Activated CD8-positive, alpha-beta memory T cell treated with anti-CD3 and anti-CD28 coated beads for 4 hours (primary cell): Measurements from ENCODE around the gene CDK5RAP2.
"Not testable (repeated sequence)": the region's sequence is repeated elsewhere in the genome, so short reads cannot be mapped to it uniquely, and the experiment has no call there.

ENCODE experiments used
- DNase-seq, 2 donors: peaks; one replicate each; pipeline ENCODE4 v3.0.0-alpha.2; 2020; ENCODE audit warnings: low read depth in 2 of 2

Gene CDK5RAP2

DNA sequence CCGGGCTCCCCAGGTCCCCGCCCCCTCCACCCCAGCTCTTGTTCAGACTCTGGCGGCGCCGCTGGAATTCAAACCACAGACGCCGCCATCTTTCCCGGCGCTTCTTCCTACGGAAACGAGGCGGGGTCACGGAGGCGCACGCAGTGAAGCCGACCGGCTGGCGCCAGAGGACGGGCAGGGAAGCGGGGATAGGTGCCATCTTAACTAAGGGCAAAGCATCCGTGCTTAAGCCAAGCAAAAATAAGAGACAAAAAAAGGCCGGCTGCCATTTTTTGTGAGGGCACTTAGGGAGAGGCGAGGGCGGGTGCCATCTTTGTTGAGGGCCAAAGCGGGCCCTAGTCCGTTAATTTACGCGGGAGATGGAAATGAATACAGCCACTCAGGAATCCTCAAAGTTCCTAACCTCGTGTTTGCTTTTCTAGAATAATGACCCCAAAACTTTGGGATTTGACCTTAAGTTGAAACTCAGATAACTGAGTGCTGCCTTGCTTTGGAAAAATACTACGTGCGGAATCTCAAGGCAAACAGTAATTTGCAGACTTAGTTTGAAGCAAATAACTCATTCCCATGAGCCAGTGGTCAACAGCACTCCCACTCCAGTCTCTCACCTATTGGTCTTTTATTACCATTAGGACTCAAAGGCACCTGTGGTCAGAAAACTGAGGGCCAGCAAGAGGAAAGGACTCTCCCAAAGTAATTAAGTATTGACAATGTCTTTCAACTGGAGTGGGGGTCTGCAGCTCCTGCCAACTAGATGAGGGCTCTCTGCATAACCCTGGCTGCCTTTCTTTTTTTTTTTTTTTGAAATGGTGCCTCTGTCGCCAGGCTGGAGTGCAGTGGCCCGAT is at the start of gene CDK5RAP2:
Gene CDK5RAP2, minus strand, starts transcription at position 117 of the 846 bp plus-strand sequence. CDS start 189 bp downstream, outside the sequence.
- DNase-seq = peak; percentile 79 to 85

DNA sequence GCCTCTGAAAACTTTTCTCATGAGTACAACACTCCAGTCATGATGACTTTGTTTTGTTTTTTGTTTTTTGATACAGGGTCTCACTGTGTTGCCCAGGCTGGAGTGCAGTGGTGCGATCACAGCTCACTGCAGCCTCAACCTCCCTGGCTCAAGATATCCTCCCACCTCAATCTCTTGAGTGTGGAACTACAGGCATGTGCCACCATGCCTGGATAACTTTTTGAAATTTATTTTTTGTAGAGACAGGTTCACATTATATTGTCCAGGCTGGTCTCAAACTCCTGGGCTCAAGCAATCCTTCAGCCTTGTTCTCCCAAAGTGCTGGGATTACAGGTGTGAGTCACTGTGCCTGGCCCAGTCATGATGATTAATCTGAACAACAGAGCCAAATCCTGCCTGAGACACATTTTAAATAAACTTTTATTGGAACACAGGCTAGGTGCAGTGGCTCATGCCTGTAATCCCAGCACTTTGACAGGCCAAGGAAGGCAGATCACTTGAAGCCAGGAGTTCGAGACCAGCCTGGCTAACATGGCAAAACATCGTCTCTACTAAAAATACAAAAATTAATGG is 49.0 kb upstream of the CDK5RAP2 start:
- DNase-seq = not testable (repeated sequence)

- DNase-seq = no peak
Observed at GRCh38 chr9:120628207-120628924, 48.4 kb upstream of the CDK5RAP2 start.

- DNase-seq = no peak
Observed at GRCh38 chr9:120627073-120627472, 47.1 kb upstream of the CDK5RAP2 start.

DNA sequence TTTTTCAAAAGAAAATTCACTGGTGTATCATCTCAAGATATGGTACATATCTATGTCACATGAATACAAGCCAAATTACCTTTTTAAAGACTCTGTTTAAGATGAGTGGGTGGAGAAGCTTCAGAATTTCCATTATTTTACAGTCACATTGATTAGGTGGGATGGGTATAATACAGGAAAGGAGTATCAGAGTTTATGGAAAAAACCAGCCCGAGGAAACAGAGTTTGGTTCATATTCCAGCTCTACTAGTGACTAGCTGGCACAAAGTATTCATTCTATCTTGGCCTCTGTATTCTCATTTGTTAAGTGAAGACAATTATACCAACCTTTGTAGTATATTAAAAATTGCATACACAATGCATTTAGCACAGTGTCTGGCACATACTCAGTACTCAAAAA is 46.5 kb upstream of the CDK5RAP2 start:
- DNase-seq = no peak

GRCh38 chr9:120625222-120625621 is 45.3 kb upstream of the CDK5RAP2 start:
- DNase-seq = no peak

GRCh38 chr9:120622790-120623189 is 42.8 kb upstream of the CDK5RAP2 start:
- no peak for DNase-seq

DNA sequence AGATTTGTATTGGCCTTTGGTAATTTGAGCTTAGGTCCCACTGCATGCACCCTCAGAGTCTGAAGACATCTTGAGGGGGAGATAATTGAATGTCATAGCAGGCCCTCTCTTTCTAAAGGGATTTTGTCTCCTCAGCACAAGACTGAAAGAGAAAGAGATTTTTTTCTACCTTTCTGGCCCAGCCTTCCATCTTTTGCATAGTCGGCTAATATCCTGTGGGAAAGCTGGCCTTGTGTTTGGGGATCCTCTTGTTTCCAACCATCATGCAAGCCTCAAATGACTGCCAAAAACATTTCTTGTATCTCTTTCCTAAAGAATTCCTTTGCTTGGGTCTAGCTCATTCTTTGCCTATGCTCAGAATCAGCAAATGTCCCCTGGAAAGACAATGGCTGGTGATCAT is 42.0 kb upstream of the CDK5RAP2 start:
- DNase-seq = no peak

DNA sequence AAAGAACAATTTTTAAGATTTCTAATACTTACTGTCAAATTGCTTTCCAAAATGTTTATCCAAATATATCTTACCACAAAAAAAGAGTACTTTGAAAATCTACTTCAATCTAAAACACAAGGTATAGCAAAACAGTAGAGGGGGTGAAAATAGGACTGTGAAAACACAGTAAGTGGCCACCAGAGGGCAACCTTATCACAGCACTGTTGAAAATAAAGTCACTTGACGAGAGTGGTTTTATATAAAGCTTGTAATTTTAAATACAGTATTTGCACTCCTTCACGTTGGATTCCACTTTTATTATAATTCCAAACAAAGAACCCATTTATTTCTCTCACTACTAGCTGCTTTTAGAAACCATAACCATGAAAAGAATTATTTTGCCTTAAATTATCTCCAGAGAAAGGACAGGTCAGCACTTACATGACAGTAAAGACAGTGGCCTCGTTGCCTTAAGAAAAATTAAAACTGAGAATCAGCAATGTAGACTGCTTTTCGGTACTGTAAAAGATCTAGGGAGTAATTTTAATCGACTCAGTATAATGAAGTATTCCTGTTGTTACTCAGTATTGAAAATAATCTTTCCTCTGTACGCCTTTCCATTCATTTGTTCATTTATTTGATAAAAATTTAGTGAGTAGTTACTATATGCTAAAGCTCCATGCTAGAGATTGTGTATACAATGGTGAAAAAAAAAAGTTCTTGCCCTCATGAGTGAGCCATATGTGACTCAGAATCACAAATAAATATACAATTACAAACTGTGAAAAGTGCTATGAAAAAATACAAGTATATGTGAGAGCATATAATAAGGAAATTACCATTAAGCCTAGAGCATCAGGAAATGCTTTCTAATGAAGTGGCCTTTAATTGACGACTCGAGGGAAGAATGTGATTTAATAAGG is 40.0 kb upstream of the CDK5RAP2 start:
- peak; percentile 5 to 34 for DNase-seq

DNA sequence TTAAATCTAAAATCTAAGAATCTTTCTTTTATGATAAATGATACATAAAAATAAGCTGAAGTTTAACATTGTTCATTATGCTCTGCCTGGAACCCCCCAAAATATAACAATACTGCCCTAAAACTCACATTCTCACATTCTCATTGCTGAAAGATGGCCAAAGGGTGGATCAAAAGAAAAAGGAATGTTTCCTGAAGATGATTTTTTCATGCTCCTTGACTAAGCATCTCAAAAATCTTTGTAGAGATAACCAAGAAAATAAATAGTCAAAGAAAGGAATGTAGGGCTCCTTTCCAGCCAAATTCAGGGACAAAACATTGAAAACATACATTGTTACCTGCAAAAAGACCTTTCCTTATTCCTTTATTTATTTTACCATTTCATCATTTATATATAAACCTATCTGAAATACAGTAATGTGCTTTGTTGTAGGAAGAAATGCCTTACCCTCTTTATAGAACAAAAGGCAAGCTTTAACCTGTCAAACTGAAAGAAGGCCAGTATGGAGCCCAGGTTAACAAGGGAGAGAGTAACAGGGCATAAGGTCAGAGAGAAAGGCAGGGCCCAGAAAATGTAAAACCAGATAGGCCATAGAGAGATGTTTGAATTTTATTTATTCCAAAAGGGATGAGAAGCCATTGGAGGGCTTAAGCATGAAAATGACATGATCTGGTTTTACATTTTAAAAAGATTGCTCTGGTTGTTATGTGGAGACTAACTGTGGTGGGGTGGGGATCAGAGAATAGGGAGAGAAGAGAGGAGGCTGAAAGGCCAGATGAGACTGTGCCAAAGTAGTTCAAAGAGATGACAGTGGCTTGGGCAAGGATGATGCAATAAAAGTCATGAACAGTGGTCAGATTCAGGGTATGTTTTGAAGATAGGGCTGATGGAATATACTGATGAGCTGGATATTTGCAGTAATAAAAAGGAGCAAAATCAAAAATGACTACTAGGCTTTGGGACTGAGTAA is 37.3 kb upstream of the CDK5RAP2 start:
- no peak for DNase-seq

- no peak for DNase-seq
Observed at GRCh38 chr9:120612218-120612617, 32.3 kb upstream of the CDK5RAP2 start.

DNA sequence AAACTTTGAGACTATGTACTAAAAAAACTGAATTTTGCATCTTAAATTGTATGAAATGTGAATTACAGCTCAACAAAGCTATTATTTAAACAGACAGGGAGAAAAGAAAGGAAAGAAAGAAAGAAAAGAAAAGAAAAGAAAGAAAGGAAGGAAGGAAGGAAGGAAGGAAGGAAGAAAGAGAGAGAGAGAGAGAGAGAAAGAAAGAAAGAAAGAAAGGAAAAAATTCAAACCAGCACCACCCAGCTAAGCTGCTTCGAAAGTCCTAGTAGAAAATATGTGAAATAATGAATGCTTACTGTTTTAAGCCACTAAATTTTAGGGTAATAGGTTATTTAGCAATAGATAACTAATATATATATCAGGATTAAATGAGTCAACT is 31.7 kb upstream of the CDK5RAP2 start:
- no peak for DNase-seq

DNA sequence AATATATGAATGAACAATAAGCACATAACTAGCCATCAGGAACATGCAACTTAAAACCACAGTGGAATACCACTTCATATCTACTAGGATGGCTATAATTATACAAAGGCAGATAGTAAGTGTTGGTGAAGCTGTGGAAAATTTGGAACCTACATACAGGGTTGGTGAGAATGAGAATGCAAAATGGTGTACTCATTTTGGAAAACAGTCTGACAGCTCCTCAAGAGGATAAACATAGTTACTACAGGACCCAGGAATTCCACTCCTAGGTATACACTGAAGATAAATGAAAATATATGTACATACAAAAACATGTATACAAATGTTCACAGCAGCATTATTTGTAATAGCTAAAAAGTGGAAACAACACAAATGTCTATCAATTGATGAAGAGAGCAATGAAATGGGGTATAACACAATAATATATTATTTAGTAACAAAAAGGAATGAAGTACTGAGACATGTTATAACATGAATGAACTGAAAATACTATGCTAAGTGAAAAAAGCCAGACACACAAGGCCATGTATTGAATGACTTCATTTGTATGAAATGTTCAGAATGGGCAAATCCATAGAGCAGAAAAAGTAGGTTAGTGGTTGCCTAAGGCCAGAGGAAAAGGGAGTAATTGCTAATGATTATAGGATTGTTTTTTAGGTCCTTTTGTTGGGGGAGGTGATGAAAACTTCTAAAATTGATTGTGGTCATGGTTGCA is 31.2 kb upstream of the CDK5RAP2 start:
- DNase-seq = no peak

DNA sequence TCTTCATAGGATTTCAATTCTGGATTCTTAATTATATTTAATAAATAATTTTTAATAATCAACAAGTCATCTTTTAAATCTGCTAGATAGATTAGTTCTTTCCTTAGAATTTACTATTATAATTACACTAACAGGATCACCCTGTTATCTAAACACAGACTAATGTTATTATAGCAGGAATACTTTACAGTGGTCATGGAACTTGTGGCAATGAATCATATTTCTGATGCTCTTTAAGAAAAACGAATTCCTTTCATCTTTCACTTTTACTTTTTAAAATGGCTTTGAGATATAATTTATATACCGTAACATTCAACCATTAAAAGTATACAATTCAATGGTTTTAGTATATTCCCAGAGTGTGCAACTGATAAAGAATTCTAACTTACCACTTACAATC is 29.7 kb upstream of the CDK5RAP2 start:
- DNase-seq = no peak

DNA sequence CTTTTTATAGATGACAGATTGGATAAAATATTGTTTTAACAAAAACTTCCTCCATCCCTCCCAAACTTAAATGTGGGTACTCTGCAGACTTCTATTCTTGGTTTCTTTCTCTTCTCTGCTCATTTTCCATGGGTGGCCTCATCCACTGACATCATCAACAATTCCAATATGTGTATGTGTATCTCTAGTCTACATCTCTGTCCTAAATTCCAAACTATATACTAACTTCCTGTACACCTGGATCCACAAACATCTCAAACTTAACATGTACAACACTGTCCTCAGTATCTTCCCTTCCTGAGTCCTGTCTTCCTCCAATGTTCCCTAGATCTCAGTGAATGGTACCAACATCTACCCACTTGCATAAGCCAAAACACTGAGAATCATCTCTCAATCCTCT is 28.5 kb upstream of the CDK5RAP2 start:
- DNase-seq = no peak

DNA sequence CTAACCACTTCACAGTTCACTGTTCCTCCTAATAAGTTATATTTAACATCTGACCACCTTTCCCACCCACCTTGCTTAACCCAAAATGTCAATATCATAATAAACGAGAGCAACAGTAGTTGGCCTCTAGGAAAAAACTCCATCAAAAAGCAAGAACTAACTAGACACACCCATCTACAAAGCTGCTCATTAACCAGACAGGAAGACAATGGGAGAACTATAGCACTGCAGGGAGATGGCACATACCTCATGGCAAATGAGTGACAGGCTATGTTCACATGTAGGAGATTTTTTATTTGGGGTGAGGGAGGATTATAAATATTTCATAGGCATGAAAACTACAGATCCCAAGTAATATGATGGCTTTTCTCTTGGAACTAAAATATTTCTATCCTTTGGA is 23.6 kb upstream of the CDK5RAP2 start:
- no peak for DNase-seq

- DNase-seq = no peak
Observed at GRCh38 chr9:120603010-120603409, 23.0 kb upstream of the CDK5RAP2 start.

DNA sequence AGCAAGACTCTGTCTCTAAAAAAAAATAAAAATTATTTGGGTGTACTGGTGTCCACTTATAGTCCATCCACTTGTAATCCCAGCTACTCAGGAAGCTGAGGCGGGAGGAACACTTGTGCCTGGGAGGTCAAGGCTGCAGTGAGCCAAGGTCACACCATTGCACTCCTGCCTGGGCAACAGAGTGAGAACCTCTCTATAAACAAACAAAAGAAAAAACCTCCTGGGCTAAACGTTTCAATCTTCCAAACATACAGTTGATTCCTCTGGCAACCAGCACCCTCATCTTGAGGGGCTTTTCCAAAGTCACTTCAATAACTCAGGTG is 13.9 kb upstream of the CDK5RAP2 start:
- DNase-seq = no peak

- no peak for DNase-seq
Observed at GRCh38 chr9:120593250-120593954, 13.4 kb upstream of the CDK5RAP2 start.
